ENCODE results near the gene NCOA3.
A peak's percentile ranks its signal among the peaks of the same experiment; 100 is the strongest.

NCOA3 gene

GRCh38 chr20:47597090-47597489, 95.4 kb downstream of the NCOA3 start:
- H3K27ac ChIP-seq (ENCODE audit: low read depth, low read length): no peak overlapping the region
- H3K36me3 ChIP-seq (ENCODE audit: insufficient read depth, low read length): peaks cover 3% of the 10 kb centered on the region; the same call in 1 of the 2 replicates
- H2AFZ ChIP-seq (ENCODE audit: low read length, unreplicated experiment): no peak overlapping the region
- peaks cover 13% of the 10 kb centered on the region for H3K79me2 ChIP-seq (ENCODE audit: control insufficient read depth, insufficient read depth, low read length, unreplicated experiment)
- H3K4me3 ChIP-seq (ENCODE audit: low read depth, low read length): no peak overlapping the region
- H3K27me3 ChIP-seq (ENCODE audit: insufficient read depth, low read length): no peaks in the 10 kb centered on the region
- peaks cover 11% of the 10 kb centered on the region for H3K4me1 ChIP-seq (ENCODE audit: control insufficient read depth, insufficient read depth, low read length, unreplicated experiment)

- peaks cover under 1% of the 10 kb centered on the region; the same call in 1 of the 2 replicates for H3K36me3 ChIP-seq (ENCODE audit: insufficient read depth, low read length)
- peak overlapping the region; percentile 13; the same call in 1 of the 2 replicates for H3K27ac ChIP-seq (ENCODE audit: low read depth, low read length)
- H3K79me2 ChIP-seq (ENCODE audit: control insufficient read depth, insufficient read depth, low read length, unreplicated experiment): peaks cover 20% of the 10 kb centered on the region
- H2AFZ ChIP-seq (ENCODE audit: low read length, unreplicated experiment): no peak overlapping the region
- no peak overlapping the region for H3K4me3 ChIP-seq (ENCODE audit: low read depth, low read length)
- H3K4me1 ChIP-seq (ENCODE audit: control insufficient read depth, insufficient read depth, low read length, unreplicated experiment): peaks cover 11% of the 10 kb centered on the region
- no peaks in the 10 kb centered on the region for H3K27me3 ChIP-seq (ENCODE audit: insufficient read depth, low read length)
These were observed 97.4 kb downstream of the NCOA3 start for GRCh38 chr20:47598911-47599744.

DNA sequence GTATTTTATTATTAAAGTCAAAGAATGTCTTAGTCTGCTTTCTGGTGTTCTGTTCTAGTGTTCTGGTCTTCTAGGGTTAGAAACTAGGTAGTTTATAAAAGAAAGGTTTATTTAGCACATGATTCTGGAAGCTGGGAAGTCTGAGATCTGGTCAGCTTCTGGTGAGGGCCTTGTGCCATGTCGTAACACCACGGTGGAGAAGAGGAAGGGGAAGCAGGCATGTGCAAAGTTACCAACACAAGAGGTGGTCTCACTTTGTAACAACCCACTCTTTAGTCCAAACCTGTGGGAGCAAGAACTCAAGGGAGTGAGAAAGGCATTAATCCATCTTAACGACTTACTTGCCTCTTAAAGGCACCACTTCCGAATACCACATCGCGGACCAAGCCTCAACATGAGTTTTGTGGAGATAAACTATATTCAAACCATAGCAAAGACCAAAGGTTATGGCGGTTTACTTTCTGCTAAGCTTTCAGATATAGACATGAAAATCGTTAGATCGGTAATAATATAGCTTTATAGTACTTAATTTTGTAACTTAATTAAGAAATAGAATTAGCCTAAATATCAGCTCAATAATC, 99.4 kb downstream of the NCOA3 start:
- peaks cover 11% of the 10 kb centered on the region for H3K4me1 ChIP-seq (ENCODE audit: control insufficient read depth, insufficient read depth, low read length, unreplicated experiment)
- no peak overlapping the region for H3K27ac ChIP-seq (ENCODE audit: low read depth, low read length)

DNA sequence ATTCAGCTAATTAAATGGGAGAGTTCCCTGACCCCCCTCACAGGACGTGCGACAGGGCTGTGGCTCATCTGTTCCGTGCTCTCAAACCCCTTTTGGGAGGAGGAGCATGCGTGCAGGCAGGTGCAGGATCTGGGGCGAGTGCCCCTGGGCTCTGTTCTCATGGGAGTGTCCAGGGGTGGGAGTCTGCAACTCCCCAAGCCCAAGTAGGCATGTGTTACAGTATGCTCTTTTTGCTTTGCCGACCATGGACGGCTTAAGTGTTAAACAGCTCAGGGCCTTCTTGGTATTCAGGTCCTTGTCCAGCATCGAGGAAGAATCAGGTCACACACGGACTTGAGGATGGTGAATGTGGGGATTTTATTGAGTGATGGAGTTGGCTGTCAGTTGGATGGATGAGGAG, 101.6 kb downstream of the NCOA3 start:
- Histone ChIP-seq H3K27ac (ENCODE audit: low read depth, low read length) (no peak overlapping the region), H3K27me3 (ENCODE audit: insufficient read depth, low read length) (no peaks in the 10 kb centered on the region), H2AFZ (ENCODE audit: low read length, unreplicated experiment) (no peak overlapping the region), H3K4me3 (ENCODE audit: low read depth, low read length) (no peak overlapping the region), H3K36me3 (ENCODE audit: insufficient read depth, low read length) (no peaks in the 10 kb centered on the region), H3K4me1 (ENCODE audit: control insufficient read depth, insufficient read depth, low read length, unreplicated experiment) (peaks cover 21% of the 10 kb centered on the region), H3K79me2 (ENCODE audit: control insufficient read depth, insufficient read depth, low read length, unreplicated experiment) (peaks cover 33% of the 10 kb centered on the region)

More for the DNA sequence above, 99.4 kb downstream of the NCOA3 start:
- H3K36me3 ChIP-seq (ENCODE audit: insufficient read depth, low read length): no peaks in the 10 kb centered on the region
- H2AFZ ChIP-seq (ENCODE audit: low read length, unreplicated experiment): no peak overlapping the region
- no peak overlapping the region for H3K4me3 ChIP-seq (ENCODE audit: low read depth, low read length)
- H3K79me2 ChIP-seq (ENCODE audit: control insufficient read depth, insufficient read depth, low read length, unreplicated experiment): peaks cover 27% of the 10 kb centered on the region
- no peaks in the 10 kb centered on the region for H3K27me3 ChIP-seq (ENCODE audit: insufficient read depth, low read length)

GRCh38 chr20:47605673-47606413, 104.2 kb downstream of the NCOA3 start:
- Histone ChIP-seq H3K36me3 (ENCODE audit: insufficient read depth, low read length) (no peaks in the 10 kb centered on the region), H2AFZ (ENCODE audit: low read length, unreplicated experiment) (no peak overlapping the region), H3K4me3 (ENCODE audit: low read depth, low read length) (no peak overlapping the region), H3K4me1 (ENCODE audit: control insufficient read depth, insufficient read depth, low read length, unreplicated experiment) (peaks cover 27% of the 10 kb centered on the region), H3K79me2 (ENCODE audit: control insufficient read depth, insufficient read depth, low read length, unreplicated experiment) (peaks cover 37% of the 10 kb centered on the region), H3K27ac (ENCODE audit: low read depth, low read length) (no peak overlapping the region), H3K27me3 (ENCODE audit: insufficient read depth, low read length) (no peaks in the 10 kb centered on the region)

GRCh38 chr20:47606414-47606982, 104.8 kb downstream of the NCOA3 start:
- H3K27ac ChIP-seq (ENCODE audit: low read depth, low read length): peak overlapping the region; percentile 33
- no peak overlapping the region for H2AFZ ChIP-seq (ENCODE audit: low read length, unreplicated experiment)
- H3K79me2 ChIP-seq (ENCODE audit: control insufficient read depth, insufficient read depth, low read length, unreplicated experiment): peaks cover 39% of the 10 kb centered on the region
- no peak overlapping the region for H3K4me3 ChIP-seq (ENCODE audit: low read depth, low read length)
- H3K4me1 ChIP-seq (ENCODE audit: control insufficient read depth, insufficient read depth, low read length, unreplicated experiment): peaks cover 32% of the 10 kb centered on the region
- no peaks in the 10 kb centered on the region for H3K36me3 ChIP-seq (ENCODE audit: insufficient read depth, low read length)
- H3K27me3 ChIP-seq (ENCODE audit: insufficient read depth, low read length): no peaks in the 10 kb centered on the region

DNA sequence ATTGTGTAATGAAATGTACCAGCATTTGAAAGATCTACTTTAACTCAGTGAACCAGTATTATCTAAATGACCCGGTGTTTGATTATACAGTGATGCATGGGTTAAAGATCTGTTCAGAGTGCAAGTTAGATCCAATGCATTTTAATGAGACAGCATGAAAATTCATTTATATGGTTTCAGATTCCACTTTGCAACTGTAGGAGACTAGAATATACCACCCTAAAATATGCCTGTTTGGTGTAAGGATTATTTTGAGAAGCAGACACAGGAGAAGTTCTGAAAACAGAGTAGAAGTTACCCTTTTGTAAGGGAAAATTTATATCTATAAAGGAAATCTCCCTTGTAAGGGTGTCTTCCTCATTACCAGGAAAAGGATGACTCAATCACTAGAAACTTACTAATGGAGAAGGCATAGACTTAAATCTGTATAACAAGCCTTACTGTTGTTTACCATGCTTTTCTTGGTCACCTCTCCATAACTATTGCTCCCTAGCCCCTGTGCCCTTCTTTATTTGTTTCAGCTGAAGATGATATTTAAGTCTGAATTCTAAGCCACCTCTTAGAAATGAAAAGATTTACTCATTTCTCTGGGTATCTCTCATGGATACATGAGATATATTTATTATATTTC, 105.4 kb downstream of the NCOA3 start:
- H3K4me1 ChIP-seq (ENCODE audit: control insufficient read depth, insufficient read depth, low read length, unreplicated experiment): peaks cover 32% of the 10 kb centered on the region
- H3K27me3 ChIP-seq (ENCODE audit: insufficient read depth, low read length): no peaks in the 10 kb centered on the region
- peak overlapping the region; percentile 33 for H3K27ac ChIP-seq (ENCODE audit: low read depth, low read length)
- peaks cover 44% of the 10 kb centered on the region for H3K79me2 ChIP-seq (ENCODE audit: control insufficient read depth, insufficient read depth, low read length, unreplicated experiment)
- H3K36me3 ChIP-seq (ENCODE audit: insufficient read depth, low read length): no peaks in the 10 kb centered on the region
- H3K4me3 ChIP-seq (ENCODE audit: low read depth, low read length): no peak overlapping the region
- no peak overlapping the region for H2AFZ ChIP-seq (ENCODE audit: low read length, unreplicated experiment)

DNA sequence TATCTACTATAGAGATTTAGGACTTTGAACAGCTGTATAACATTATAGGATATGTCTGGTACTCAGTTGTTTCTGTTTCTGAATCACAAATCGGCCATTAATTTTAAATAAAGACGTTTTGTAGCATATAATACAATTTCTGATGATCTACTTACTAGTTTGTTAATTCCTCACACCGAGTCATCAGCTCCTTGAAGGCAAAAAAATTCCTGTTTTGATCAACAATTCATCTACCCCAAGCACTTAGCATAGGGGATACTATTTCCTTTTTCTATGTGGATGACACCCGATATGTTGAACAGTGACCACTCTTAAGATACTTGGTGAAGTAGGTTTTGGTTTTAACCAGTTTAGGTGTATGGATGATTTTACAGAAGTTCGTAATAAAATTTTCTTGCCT, 107.3 kb downstream of the NCOA3 start:
- Histone ChIP-seq H3K4me3 (ENCODE audit: low read depth, low read length) (no peak overlapping the region), H3K4me1 (ENCODE audit: control insufficient read depth, insufficient read depth, low read length, unreplicated experiment) (peaks cover 32% of the 10 kb centered on the region), H3K27ac (ENCODE audit: low read depth, low read length) (no peak overlapping the region), H2AFZ (ENCODE audit: low read length, unreplicated experiment) (no peak overlapping the region), H3K36me3 (ENCODE audit: insufficient read depth, low read length) (no peaks in the 10 kb centered on the region), H3K27me3 (ENCODE audit: insufficient read depth, low read length) (no peaks in the 10 kb centered on the region), H3K79me2 (ENCODE audit: control insufficient read depth, insufficient read depth, low read length, unreplicated experiment) (peaks cover 43% of the 10 kb centered on the region)

- Histone ChIP-seq H3K27me3 (ENCODE audit: insufficient read depth, low read length) (no peaks in the 10 kb centered on the region), H3K4me3 (ENCODE audit: low read depth, low read length) (0 out of 2 replicates have a peak overlapping the region, but pooled peaks have one; percentile 30), H3K4me1 (ENCODE audit: control insufficient read depth, insufficient read depth, low read length, unreplicated experiment) (peaks cover 32% of the 10 kb centered on the region), H3K36me3 (ENCODE audit: insufficient read depth, low read length) (no peaks in the 10 kb centered on the region), H2AFZ (ENCODE audit: low read length, unreplicated experiment) (no peak overlapping the region), H3K27ac (ENCODE audit: low read depth, low read length) (peak overlapping the region; percentile 80), H3K79me2 (ENCODE audit: control insufficient read depth, insufficient read depth, low read length, unreplicated experiment) (peaks cover 46% of the 10 kb centered on the region)
These were observed 108.7 kb downstream of the NCOA3 start for GRCh38 chr20:47610247-47610944.

DNA sequence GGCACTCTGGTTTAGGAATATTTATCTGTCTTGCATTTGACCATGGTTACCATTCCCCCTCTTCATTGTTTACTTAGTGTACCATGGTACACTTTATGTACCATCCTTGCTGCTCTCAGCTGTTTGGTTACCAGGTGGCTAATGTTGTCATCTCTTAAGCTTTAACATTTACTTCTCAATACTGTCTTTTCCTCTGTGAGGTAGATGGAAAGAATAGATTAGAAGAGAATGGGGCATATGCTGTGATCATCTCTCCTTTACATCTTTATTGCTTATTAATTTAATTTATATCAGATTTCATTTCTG, 109.2 kb downstream of the NCOA3 start:
- peak overlapping the region; percentile 80 for H3K27ac ChIP-seq (ENCODE audit: low read depth, low read length)
- 0 out of 2 replicates have a peak overlapping the region, but pooled peaks have one; percentile 30 for H3K4me3 ChIP-seq (ENCODE audit: low read depth, low read length)
- no peak overlapping the region for H2AFZ ChIP-seq (ENCODE audit: low read length, unreplicated experiment)
- H3K36me3 ChIP-seq (ENCODE audit: insufficient read depth, low read length): no peaks in the 10 kb centered on the region
- H3K4me1 ChIP-seq (ENCODE audit: control insufficient read depth, insufficient read depth, low read length, unreplicated experiment): peaks cover 32% of the 10 kb centered on the region
- no peaks in the 10 kb centered on the region for H3K27me3 ChIP-seq (ENCODE audit: insufficient read depth, low read length)
- peaks cover 44% of the 10 kb centered on the region for H3K79me2 ChIP-seq (ENCODE audit: control insufficient read depth, insufficient read depth, low read length, unreplicated experiment)
